Adrenal gland (tissue), 5 donors: ENCODE results near the gene FAM114A1.

Experiments
- CTCF ChIP-seq, 6 experiments: fragments of 450-650 bp in 4 of 6; fragments of 200-600 bp in 2 of 6; sonication (generic) in 1 of 6; IDR thresholded peaks; 1 replicate in 5 of 6; 2 replicates in 1 of 6; pipeline versions ENCODE4 v1.5.1 to v1.8.0; 2016 to 2021; ENCODE audit warnings: antibody characterized with exemption in 6 of 6, mild to moderate bottlenecking in 2 of 6, moderate library complexity in 1 of 6
- POLR2A ChIP-seq, 2 donors: fragments of 450-650 bp; IDR thresholded peaks; one replicate each; pipeline ENCODE4 v1.6.1; 2017; ENCODE audit warnings: antibody characterized with exemption in 2 of 2, mild to moderate bottlenecking in 2 of 2, moderate library complexity in 1 of 2
- donor health status: DM: no; HTN: no; CAD: no.

- TF ChIP-seq CTCF (IDR thresholded peaks at IDR 0.05) (no peak), POLR2A (IDR thresholded peaks at IDR 0.05) (no peak)
Observed at GRCh38 chr4:38869511-38869910, 1.9 kb downstream of the FAM114A1 start.
